Measurements from ENCODE around the gene OPRPN. TPM values are rescaled to one million over a fixed set of nuclear protein-coding genes. Genes with fewer than 3 reads are reported as not detected.

The OPRPN gene
- total and polyA plus RNA-seq, 9 of the 15 experiments (the other 6 are each of a cell fraction or from before 2014, with no cell fraction given) = not detected

GRCh38 chr4:70364002-70364401 is 33.7 kb upstream of the OPRPN start (continued):
- TF ChIP-seq ZBTB34 (CRISPR knock-in tag; IDR thresholded peaks at IDR 0.05) (no peak), ZNF24 (IDR thresholded peaks at IDR 0.05) (no peak), KAT2B (IDR thresholded peaks at IDR 0.05; ENCODE audit: low read depth, low read length) (no peak), NFIX (CRISPR knock-in tag; IDR thresholded peaks at IDR 0.05; ENCODE audit: low read depth) (no peak), ZNF445 (CRISPR knock-in tag; IDR thresholded peaks at IDR 0.05; ENCODE audit: low read depth) (no peak), ZFP30 (CRISPR knock-in tag; IDR thresholded peaks at IDR 0.05; ENCODE audit: borderline replicate concordance) (no peak), ZNF121 (CRISPR knock-in tag; conservative IDR thresholded peaks at IDR 0.05) (no peak), ZBTB8A (IDR thresholded peaks at IDR 0.05; ENCODE audit: partially characterized antibody) (no peak), HDAC2 (IDR thresholded peaks at IDR 0.05) (no peak), ZNF609 (CRISPR knock-in tag; IDR thresholded peaks at IDR 0.05; ENCODE audit: borderline replicate concordance) (no peak), ZNF75A (CRISPR knock-in tag; IDR thresholded peaks at IDR 0.05) (no peak), OTX1 (CRISPR knock-in tag; IDR thresholded peaks at IDR 0.05) (no peak)
